MM.1S (cell line): Measurements from ENCODE around the gene SLC1A7.

Experiments used
- DNase-seq: peaks from one replicate; pipeline ENCODE4 v3.0.0-alpha.2; 2015
- H2AFZ ChIP-seq: fragments of 300-600 bp; sonication (generic); 2 replicates; pipeline ENCODE4 v1.6.0; 2016; ENCODE audit warnings: antibody characterized with exemption, low read length
- H3F3A ChIP-seq: fragments of 300-600 bp; sonication (generic); 2 replicates; pipeline ENCODE4 v1.6.1; 2016; ENCODE audit warnings: mild to moderate bottlenecking, antibody characterized with exemption, low read length, moderate library complexity, mixed read lengths; ENCODE audit not compliant: insufficient read depth
- H3K27ac ChIP-seq: fragments of 300-600 bp; sonication (generic); 2 replicates; pipeline ENCODE4 v1.5.1; 2016; ENCODE audit warnings: mild to moderate bottlenecking, low read length
- H3K27me3 ChIP-seq: fragments of 300-600 bp; sonication (generic); replicated peaks from 2 replicates; pipeline ENCODE4 v1.6.0; 2016; ENCODE audit warnings: low read length; ENCODE audit not compliant: insufficient read depth
- H3K36me3 ChIP-seq: fragments of 300-600 bp; sonication (generic); replicated peaks from 2 replicates; pipeline ENCODE4 v1.6.1; 2016; ENCODE audit warnings: mild to moderate bottlenecking, low read length, mixed read lengths; ENCODE audit not compliant: insufficient read depth
- H3K4me1 ChIP-seq: fragments of 300-600 bp; sonication (generic); 2 replicates; pipeline ENCODE4 v1.6.1; 2016; ENCODE audit warnings: low read length, mixed read lengths
- H3K4me2 ChIP-seq: fragments of 300-600 bp; sonication (generic); 2 replicates; pipeline ENCODE4 v1.6.0; 2016; ENCODE audit warnings: low read depth, low read length
- H3K4me3 ChIP-seq: fragments of 300-600 bp; sonication (generic); 2 replicates; pipeline ENCODE4 v1.5.1; 2016; ENCODE audit warnings: low read length, mixed read lengths
- H3K79me2 ChIP-seq: fragments of 300-600 bp; sonication (generic); 2 replicates; pipeline ENCODE4 v1.6.1; 2016; ENCODE audit warnings: mixed run types, low read length, mixed read lengths
- H3K9ac ChIP-seq: fragments of 300-600 bp; sonication (generic); 2 replicates; pipeline ENCODE4 v1.6.1; 2016; ENCODE audit warnings: low read length, mixed read lengths
- H3K9me2 ChIP-seq: fragments of 300-600 bp; sonication (generic); replicated peaks from 2 replicates; pipeline ENCODE4 v1.6.1; 2016; ENCODE audit warnings: mild to moderate bottlenecking, low read length, mixed read lengths; ENCODE audit not compliant: insufficient read depth
- H3K9me3 ChIP-seq: fragments of 300-600 bp; sonication (generic); replicated peaks from 2 replicates; pipeline ENCODE4 v1.6.1; 2016; ENCODE audit warnings: mild to moderate bottlenecking, low read length, mixed read lengths; ENCODE audit not compliant: insufficient read depth
- H4K20me1 ChIP-seq: fragments of 300-600 bp; sonication (generic); 2 replicates; pipeline ENCODE4 v1.6.1; 2016; ENCODE audit warnings: mild to moderate bottlenecking, low read length, moderate library complexity, mixed read lengths; ENCODE audit not compliant: insufficient read depth
- EZH2 ChIP-seq: fragments of 300-600 bp; sonication (generic); optimal IDR thresholded peaks from 2 replicates; pipeline ENCODE3; 2017; ENCODE audit warnings: low read depth, mild to moderate bottlenecking, antibody characterized with exemption, low read length, mixed read lengths
- EZH2phosphoT487 ChIP-seq: fragments of 300-600 bp; sonication (generic); IDR thresholded peaks from 2 replicates; pipeline ENCODE4 v1.6.1; 2018; ENCODE audit warnings: antibody characterized with exemption, low read length
- TF ChIP-seq, protein P1 (sequence below): fragments of 300-600 bp; sonication (generic); IDR thresholded peaks from 2 replicates; pipeline ENCODE4 v1.5.1; 2016; ENCODE audit warnings: antibody characterized with exemption, low read length, mixed read lengths

SLC1A7 gene

GRCh38 chr1:53138991-53139884, 3.2 kb downstream of the SLC1A7 start:
- DNase-seq: no peak
- Histone ChIP-seq H2AFZ (no peak overlapping the region), H3K9me2 (no peaks in the 10 kb centered on the region), H3K9me3 (no peaks in the 10 kb centered on the region), H3K4me1 (no peaks in the 10 kb centered on the region), H3K36me3 (no peaks in the 10 kb centered on the region), H4K20me1 (no peaks in the 10 kb centered on the region), H3K27ac (no peak overlapping the region), H3K79me2 (no peaks in the 10 kb centered on the region), H3K4me2 (no peak overlapping the region), H3K27me3 (no peaks in the 10 kb centered on the region), H3F3A (no peaks in the 10 kb centered on the region), H3K9ac (no peak overlapping the region), H3K4me3 (no peak overlapping the region)
- TF ChIP-seq EZH2phosphoT487 (no peak), EZH2 (no peak)
- TF ChIP-seq, protein P1, sequence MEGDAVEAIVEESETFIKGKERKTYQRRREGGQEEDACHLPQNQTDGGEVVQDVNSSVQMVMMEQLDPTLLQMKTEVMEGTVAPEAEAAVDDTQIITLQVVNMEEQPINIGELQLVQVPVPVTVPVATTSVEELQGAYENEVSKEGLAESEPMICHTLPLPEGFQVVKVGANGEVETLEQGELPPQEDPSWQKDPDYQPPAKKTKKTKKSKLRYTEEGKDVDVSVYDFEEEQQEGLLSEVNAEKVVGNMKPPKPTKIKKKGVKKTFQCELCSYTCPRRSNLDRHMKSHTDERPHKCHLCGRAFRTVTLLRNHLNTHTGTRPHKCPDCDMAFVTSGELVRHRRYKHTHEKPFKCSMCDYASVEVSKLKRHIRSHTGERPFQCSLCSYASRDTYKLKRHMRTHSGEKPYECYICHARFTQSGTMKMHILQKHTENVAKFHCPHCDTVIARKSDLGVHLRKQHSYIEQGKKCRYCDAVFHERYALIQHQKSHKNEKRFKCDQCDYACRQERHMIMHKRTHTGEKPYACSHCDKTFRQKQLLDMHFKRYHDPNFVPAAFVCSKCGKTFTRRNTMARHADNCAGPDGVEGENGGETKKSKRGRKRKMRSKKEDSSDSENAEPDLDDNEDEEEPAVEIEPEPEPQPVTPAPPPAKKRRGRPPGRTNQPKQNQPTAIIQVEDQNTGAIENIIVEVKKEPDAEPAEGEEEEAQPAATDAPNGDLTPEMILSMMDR: no peak

GRCh38 chr1:53137729-53138128, 4.7 kb downstream of the SLC1A7 start:
- Histone ChIP-seq H3K27me3 (no peaks in the 10 kb centered on the region), H3K9ac (no peak overlapping the region), H3K9me2 (no peaks in the 10 kb centered on the region), H3F3A (no peaks in the 10 kb centered on the region), H3K36me3 (no peaks in the 10 kb centered on the region), H2AFZ (no peak overlapping the region), H4K20me1 (no peaks in the 10 kb centered on the region), H3K27ac (no peak overlapping the region), H3K79me2 (no peaks in the 10 kb centered on the region), H3K9me3 (no peaks in the 10 kb centered on the region), H3K4me1 (no peaks in the 10 kb centered on the region), H3K4me3 (no peak overlapping the region), H3K4me2 (no peak overlapping the region)
- TF ChIP-seq EZH2: no peak
- TF ChIP-seq, protein P1: peak; percentile 14
- no peak for TF ChIP-seq EZH2phosphoT487
- no peak for DNase-seq

DNA sequence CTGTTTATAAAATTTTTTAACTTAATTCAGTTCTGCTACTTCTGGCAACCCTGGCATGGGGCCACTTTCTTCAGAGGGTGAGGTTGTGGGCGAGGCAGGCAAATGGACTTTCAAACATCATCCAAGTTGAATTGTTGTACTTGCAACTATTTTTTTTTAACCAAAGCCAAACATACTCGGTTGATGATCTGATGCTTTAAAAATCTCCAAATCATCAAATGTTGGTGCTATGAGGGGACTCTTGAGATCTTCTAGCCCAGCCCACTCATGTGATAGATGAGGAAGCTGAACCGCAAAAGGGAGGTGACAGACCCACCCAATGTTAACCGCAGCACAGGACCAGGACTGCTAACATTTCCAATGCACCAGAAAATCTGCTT, 6.7 kb downstream of the SLC1A7 start:
- no peaks in the 10 kb centered on the region for H4K20me1 ChIP-seq
- no peaks in the 10 kb centered on the region for H3K4me1 ChIP-seq
- no peaks in the 10 kb centered on the region for H3K36me3 ChIP-seq
- H3K27me3 ChIP-seq: no peaks in the 10 kb centered on the region
- no peaks in the 10 kb centered on the region for H3K79me2 ChIP-seq
- DNase-seq: no peak
- no peaks in the 10 kb centered on the region for H3F3A ChIP-seq
- no peak overlapping the region for H3K4me3 ChIP-seq
- no peaks in the 10 kb centered on the region for H3K9me3 ChIP-seq
- no peak overlapping the region for H2AFZ ChIP-seq
- TF ChIP-seq EZH2 (no peak), EZH2phosphoT487 (no peak)
- TF ChIP-seq, protein P1: no peak
- H3K4me2 ChIP-seq: no peak overlapping the region
- no peak overlapping the region for H3K27ac ChIP-seq
- no peak overlapping the region for H3K9ac ChIP-seq
- no peaks in the 10 kb centered on the region for H3K9me2 ChIP-seq
